Ureter (tissue), 1 donor: Measurements from ENCODE around the gene PARP16. TPM values are rescaled to one million over a fixed set of nuclear protein-coding genes. Genes with fewer than 3 reads are reported as not detected.
A peak's percentile ranks its signal among the peaks of the same experiment; 100 is the strongest.
"Not testable (repeated sequence)": the region's sequence is repeated elsewhere in the genome, so short reads cannot be mapped to it uniquely, and the experiment has no call there.

Source experiments
- DNase-seq: peaks from one replicate; pipeline ENCODE4 v3.0.0-alpha.2; 2020; ENCODE audit warnings: low spot score
- total RNA-seq: library from RNA; stranded (reverse); gene quantifications from one replicate; pipeline ENCODE4 v1.2.4, GENCODE V29; 2023
- donor health status: DM: yes; HTN: yes; CAD: no.

Gene PARP16
- total RNA-seq, 1 donor from 2014 or later: 14.8 TPM

DNA sequence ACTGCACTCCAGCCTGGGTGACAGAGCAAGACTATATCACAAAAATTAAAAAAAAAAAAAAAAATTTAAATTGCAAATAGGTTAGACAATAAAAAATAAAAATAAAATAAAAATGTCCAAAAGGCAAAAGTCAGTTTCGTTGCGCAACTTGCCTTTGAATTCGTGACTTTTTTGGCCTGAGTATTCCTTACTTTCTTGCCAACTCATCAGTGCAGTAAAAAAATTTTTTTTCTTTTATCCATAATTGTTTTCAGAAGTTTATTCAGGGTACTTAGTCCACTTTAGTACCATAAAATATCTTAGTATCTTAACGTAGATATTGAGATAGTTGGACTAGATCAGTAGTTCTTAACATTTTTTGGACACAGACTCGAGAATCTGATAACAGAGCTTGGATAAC lies 53.0 kb downstream of the PARP16 start:
- no peak for DNase-seq

DNA sequence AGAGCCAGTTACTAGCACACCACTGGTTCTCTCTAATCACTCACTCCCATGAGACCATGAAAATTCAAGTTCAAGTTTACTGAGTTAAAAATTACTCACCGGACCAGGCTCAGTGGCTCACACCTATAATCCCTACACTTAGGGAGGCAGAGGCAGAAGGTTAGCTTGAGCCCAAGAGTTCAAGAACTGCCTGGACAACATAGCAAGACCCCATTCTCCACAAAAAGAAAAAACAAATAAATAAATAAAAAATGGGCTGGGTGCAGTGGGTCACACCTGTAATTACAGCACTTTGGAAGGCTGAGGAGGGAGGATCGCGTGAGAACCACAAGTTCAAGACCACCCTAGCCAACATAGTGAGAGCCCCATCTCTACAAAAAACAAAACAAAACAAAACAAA lies 54.2 kb downstream of the PARP16 start:
- DNase-seq: no peak

DNA sequence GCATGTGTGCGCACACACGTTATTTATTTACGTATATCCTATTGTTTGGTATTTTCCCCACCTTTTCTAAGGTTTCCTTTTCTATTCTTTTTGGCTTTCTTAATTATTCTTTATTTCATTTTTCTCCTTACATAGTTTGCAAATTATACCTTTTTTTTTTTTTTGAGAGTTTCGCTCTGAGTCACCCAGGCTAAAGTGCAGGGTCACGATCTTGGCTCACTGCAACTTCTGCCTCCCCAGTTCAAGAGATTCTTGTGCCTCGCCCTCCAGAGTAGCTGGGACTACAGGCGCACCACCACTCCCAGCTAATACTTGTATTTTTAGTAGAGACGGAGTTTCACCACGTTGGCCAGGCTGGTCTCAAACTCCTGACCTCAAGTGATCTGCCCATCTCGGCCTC lies 55.4 kb downstream of the PARP16 start:
- no peak for DNase-seq

DNA sequence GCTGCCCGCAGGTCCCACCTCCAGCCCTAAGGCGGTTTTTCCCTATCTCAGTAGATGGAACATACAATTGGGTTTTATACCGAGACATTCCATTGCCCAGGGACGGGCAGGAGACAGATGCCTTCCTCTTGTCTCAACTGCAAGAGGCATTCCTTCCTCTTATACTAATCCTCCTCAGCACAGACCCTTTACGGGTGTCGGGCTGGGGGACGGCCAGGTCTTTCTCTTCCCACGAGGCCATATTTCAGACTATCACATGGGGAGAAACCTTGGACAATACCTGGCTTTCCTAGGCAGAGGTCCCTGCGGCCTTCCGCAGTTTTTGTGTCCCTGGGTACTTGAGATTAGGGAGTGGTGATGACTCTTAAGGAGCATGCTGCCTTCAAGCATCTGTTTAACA lies 59.8 kb downstream of the PARP16 start:
- not testable (repeated sequence) for DNase-seq

DNA sequence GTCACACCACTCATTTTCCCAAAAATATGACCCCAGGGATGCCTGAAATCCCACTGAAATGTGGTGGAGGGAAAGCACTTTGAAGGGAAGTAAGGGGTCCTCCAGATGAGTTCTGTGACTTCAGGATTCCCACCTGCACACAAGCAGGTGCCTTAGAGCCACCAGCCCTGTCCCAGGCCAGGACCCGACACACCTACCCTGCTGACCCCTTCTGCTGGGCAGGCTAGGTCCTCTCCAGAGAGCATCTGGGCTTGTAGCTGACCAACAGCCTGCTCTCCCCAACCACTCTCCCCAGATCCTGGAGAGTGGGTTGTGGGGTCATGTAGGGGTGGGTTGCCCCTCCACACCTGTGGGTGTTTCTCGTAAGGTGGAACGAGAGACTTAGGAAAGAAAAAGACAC lies 60.5 kb downstream of the PARP16 start:
- no peak for DNase-seq

DNA sequence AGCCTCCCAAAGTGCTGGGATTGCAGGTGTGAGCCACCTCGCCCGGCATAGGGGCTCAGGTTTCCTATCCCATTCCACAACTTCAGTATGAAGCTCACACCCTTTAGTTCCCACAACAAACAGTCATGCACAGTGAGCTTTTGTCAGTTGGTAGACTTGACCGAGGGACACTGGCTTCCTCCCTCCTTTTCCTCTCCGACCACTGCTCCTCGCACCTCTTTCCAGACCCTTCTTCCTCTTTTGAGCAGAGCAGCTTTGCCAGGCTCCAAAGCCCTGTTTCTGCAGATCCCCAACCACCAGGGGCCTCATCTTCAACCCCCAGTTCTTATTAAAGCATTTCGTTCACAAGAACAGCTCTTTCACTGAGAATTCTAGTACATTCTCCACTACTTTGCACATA lies 62.7 kb downstream of the PARP16 start:
- DNase-seq: no peak

DNA sequence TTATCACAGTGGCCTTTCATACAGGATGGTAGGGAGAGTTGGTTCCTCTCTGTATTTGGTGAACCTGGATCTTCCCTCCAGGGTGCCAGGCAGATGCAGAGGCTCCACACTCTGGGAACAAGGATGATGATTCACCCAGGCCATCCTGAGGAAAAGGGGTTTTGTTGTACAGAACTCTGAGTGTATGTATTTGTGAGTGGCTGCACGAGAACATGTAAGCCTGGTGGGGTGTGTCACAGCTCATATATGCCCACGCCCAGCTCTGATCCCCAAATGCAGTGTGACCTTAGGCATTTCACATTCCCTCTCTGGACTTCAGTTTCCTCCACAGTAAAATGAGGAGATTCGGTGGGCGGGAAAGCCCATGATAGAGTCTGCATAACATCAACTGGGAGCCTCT lies 63.8 kb downstream of the PARP16 start:
- DNase-seq: no peak

DNA sequence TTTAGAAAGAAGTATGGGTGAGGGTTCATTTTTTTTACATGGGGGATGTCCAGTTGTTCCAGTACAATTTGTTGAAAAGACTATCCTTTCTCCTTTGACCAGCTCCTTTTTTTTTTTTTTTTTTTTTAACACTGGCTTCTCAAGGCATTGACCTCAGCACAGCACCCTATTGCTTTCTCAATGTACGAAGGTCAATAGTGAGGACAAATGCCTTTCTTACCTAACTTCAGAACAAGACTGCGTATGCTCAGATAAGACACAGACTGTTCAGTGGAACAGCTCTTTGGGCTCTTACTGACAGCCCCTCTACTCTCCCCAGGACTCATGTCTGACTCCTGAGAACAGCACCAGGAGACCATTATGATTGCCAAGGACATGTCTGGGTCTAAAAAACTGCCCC lies 65.0 kb downstream of the PARP16 start:
- DNase-seq: no peak

DNA sequence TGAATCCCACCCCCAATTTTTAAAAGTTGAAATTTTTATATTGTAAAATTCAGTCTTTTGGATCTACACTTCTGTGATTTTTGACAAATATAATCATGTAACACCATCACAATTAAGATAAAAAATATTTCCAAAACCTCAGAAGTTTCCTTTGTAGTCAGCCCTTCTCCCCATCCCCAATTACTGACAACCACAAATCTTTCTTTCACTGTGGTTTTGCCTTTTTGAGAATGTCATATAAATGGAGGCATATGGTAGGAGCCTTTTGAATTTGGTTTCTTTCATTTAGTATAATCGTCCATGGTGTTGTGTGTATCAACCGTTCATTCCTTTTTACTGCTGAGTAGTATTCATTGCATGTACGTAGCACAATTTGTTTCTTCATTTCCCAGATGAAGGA lies 67.5 kb downstream of the PARP16 start:
- DNase-seq: no peak

DNA sequence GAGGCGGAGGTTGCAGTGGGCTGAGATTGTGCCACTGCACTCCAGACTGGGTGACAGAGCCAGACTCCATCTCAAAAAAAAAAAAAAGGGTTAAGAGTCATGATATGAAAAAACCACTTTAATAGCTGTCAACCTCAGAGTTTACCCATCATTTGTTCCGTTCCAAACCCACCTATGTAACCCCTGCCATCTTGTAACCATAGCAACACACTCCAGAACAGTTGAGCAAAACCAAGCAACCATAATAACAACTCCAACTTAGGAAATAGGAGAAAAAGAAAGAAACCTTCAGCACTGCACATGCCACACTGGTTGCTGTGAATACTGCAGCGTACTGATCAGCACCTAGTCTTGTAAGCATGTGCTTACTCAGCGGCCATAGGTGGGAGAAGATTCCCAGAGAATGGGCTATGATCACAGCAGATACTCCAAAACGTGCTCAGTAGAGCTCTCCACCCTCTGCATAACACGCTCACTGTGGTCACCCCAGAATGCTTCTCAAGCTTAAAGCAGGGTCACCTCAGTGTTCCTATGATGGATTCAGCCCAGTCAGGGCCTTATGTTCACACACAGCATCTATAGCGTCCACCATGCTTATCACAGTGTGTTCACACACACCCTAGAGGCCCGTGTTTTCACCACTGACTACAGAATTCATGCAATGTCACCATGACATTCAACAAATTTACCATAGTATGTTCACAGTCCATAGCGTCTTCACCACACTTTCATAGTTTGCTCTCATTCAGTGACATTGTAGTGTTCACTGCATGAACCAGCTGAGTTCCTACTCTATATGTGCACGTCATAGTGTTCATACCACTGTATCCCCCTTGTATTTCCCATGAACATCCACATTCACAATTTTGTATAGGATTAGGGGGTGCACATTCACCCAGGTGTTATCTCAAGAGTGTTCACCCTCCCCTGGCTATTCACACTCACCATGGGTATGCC lies 68.9 kb downstream of the PARP16 start:
- no peak for DNase-seq

DNA sequence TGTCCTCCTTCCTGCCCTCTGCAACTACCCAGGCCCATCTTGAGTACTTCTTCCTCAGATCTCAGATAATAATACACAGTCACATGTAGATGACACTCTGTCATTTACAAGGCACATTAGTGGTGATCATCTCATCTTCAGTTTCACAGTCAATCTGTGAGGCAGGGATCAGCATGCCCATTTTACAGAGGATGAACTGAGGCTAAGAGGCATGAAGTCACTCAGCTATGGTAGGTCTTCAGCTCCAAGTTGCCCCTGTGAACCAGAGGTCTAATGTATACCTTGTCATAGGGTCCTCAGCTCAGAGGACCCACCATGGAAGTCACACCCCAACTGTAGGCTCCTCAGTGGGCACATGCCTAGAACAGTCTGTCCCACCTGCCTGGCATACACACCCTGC lies 71.2 kb downstream of the PARP16 start:
- no peak for DNase-seq

DNA sequence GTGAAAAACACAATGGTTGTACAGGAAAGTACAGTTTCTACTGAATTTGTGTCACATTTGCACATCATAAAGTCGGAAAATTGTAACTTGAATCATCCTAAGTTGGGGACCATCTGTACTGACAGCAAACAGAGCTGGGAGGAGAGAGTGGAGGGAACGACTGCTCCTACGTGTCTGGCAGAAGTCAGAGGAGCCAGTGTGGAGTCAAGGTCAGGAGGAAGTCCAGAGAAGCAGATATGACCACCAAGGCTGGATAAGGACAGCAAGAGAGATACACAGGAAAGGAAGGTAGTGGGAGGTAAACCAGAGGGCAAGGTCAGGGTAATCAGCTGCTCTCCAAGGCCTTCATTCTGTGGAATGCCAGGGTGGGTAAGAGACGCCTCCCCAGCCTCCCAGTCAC lies 72.7 kb downstream of the PARP16 start:
- DNase-seq: no peak

DNA sequence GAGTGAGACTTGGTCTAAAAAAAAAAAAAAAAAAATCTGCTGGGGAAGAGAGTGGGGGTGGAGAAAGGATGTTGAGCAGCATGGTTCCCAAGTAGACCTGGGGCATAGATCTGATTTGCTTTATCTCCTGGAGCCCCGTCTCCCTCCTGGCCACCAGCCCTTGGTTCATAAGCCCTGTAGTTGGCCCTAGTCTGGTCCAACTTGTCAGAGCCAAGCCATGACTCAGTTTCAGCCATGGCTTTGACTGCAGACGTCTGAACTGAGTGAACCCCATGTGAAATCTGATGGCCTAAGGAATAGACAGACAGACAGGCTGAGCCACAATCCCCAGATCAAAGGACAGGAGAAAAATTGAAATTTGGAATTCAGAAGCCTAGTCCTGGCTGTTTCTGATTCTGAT lies 73.4 kb downstream of the PARP16 start:
- no peak for DNase-seq

DNA sequence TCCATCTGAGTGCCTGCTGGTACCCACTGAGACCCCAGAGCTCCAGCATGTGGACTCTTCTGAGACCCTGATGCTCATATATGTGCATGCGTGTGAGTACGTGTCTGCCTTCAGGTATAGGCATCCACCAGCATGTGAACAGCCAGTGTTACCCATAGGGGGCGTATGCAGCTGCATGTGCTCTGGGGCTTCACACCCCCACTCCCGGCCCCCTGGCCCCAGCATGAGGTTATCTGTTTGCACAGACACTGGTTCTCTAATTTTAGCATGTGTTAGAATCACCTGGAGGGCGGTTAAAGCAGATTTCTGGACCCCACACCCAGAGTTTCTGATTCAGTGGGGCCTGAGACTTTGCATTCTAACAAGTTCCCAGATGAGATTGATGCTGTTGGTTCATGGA lies 74.6 kb downstream of the PARP16 start:
- DNase-seq: no peak

DNA sequence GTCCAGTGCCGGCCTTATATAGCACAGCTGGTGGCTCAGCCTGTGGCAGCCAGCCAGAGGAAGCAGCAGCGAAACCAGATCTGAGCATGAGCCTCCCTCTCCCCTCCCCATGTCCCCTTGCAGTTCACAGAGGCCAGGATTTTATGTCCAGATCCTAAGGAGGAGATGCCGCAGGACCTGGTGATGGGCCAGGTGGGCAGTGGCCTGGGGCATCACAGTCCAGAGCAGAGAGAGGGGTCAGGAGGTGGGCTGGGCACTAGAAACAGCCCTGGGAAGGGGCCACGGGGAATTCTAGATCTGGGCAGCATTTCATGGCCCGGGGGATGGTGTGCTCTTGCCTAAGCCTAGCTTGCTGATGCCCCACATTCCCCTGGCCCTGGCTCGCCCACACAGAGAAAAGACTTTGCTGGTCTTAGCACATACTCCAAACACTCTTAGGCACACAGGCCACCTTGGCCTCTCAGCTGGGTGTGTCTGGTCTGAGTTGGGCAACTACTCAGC lies 75.2 kb downstream of the PARP16 start:
- DNase-seq: peak; percentile 50

DNA sequence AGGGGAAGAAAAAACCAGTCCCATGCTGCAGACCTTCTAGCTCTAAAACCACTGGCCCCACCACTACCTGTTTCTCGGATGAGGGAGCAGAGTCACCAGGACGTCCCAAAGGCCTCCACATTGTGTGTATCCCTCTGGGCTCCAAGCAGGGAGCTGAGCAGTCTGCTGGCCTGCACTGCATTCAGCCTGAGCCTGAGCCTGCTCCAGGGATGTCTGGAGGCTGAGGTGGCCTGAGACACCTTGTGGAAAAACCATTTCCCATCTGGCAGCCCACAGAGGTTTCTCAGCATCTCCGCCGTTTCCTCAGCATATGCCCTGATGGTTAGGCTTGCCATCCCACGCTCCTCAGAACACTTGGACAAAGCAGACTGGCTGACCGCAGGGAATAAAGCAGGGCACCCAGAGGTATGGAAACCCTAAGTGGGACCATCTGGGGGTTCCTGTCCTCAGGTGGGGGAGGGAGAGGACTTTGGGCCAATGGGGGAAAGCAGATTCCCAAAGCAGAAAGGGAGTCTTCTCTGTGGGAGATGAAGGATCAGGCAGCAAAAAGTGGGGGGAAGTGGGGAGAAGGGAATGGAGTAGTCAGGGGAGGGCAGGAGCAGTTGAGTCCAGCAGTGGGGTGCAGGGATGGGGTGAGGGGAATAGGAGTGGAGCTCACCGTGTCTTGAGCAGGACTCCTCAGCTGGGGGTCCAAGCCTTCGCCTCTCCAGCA lies 75.8 kb downstream of the PARP16 start, which contains the start of gene CILP:
CILP (minus strand) TSS at position 704 of the 712 bp plus-strand sequence. CDS start 1,718 bp downstream, outside the sequence.
- no peak for DNase-seq

DNA sequence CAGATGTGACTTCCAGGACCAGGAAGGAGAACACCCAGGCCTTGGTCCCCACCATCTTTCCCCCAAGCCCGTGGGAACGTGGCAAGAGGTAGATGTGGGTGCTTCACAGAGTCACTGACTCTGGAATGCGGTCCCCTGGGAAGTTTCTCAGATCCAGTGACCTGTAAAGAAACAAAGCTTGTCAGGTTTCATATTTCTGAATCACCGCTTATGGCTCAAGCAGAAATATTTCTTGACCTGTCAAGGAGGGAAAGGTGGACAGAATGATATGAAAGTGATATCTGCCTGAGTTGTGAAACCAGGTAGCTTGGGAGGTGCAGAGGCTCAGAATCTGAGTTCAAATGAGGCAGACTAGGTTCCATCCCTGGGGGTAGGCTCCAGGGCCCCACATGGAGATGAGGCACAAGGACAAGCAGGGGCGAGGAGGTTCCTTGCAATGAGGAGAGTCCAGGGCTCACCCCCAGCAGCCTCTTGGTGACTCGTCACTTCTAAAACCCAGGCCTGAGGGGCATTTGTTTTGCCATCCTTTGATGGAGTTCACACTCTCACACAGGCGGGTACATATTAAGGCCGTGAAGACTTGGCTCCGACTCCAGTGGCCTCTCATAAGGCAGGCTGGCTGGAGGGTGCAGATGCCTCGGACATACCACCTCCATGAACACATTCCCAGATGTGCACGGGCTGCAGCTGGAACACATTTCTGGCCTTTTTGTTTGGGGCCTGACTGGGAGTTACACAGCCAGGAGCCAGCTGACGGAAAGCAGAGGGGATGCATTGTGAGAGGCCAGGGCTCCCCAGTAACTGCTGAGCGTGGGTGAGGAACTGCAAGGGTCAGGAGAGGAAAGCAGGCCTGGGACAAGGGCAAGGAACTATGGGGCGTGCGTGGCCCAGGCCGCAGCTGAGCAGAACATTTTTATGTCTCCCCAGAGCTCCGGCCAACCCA lies 76.7 kb downstream of the PARP16 start:
- no peak for DNase-seq

DNA sequence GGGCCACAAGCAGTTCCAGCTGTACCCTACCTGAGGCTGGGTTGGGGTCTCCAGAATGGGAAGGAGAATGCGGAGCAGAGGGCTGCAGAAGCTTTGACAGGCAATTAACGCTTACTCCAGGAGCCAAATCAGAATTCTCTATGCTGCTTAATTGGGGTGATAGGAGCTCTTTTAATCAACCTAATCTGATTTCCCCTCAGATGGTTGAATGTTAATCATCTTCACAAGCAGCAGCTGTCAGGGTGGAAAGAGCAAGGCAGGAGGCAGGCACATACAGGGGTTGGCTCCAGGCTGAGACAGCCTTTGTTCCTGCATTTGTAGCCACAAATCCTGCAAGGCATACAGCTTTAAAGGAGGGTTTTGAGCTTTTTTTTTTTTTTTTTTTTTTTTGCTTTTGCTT lies 78.0 kb downstream of the PARP16 start:
- DNase-seq: no peak
